GM12878 (cell line): ENCODE results near the gene PROC. TPM values are rescaled to one million over a fixed set of nuclear protein-coding genes. Genes with fewer than 3 reads are reported as not detected.

Experiments used
- ATAC-seq: fragments of 200-7000 bp; cut with Tn5 transposase; 3 replicates; pipeline ENCODE4 v1.9.1; 2020; ENCODE audit warnings: mild to moderate bottlenecking, moderate library complexity
- BruUV-seq: library from RNA; stranded (reverse); fragments of 400-500 nt; replicated peaks from 2 replicates; lab custom pipeline; 2021; lab: Mats Ljungman, UMichigan
- CTCF ChIA-PET: fragments of 300-600 bp; sonication (Branson Sonifier 250); formaldehyde crosslinking; extraction: SDS; loops from one replicate; lab custom pipeline; 2021; ENCODE audit warnings: inconsistent platforms; lab: Yijun Ruan, JAX
- POLR2A ChIA-PET: fragments of 350-600 bp; formaldehyde crosslinking; extraction: SDS; loops from one replicate; lab custom pipeline; 2021; ENCODE audit warnings: inconsistent platforms; lab: Charles Lee
- RAD21 ChIA-PET: fragments of 300-600 bp; sonication (Branson Sonifier 250); formaldehyde crosslinking; loops from one replicate; lab custom pipeline; 2023; ENCODE audit warnings: antibody characterized with exemption; ENCODE audit not compliant: unreplicated experiment; lab: Charles Lee
- SMC1A ChIA-PET: fragments of 300-600 bp; sonication (Branson Sonifier 250); formaldehyde crosslinking; loops from one replicate; lab custom pipeline; 2023; ENCODE audit not compliant: unreplicated experiment, uncharacterized antibody; lab: Charles Lee
- DNase-seq: peaks from one replicate; pipeline ENCODE4 v3.0.0-alpha.2; 2011; ENCODE audit warnings: low read depth, low spot score
- FAIRE-seq: peaks from 3 replicates; lab custom pipeline; 2011; peaks lifted over from hg19 to GRCh38; lab: Jason Lieb, UNC
- H2AFZ ChIP-seq: 2 replicates; pipeline ENCODE4 v1.6.0; 2011; ENCODE audit warnings: low read depth, low read length, control low read depth; ENCODE audit not compliant: control insufficient read depth
- H3K27ac ChIP-seq: 2 replicates; pipeline ENCODE4 v1.5.1; 2011; ENCODE audit warnings: control low read depth; ENCODE audit not compliant: control insufficient read depth, insufficient read depth
- H3K27me3 ChIP-seq, 2 experiments: replicated peaks in 1 of 2; 2 replicates each; pipeline versions ENCODE4 v1.6.0 to v1.6.1; 2011; ENCODE audit warnings: low read length in 1 of 2; ENCODE audit not compliant: control insufficient read depth in 2 of 2, insufficient read depth in 2 of 2
- H3K36me3 ChIP-seq, 2 experiments: 2 replicates each; pipeline ENCODE4 v1.5.1; 2011; ENCODE audit warnings: low read length in 1 of 2; ENCODE audit not compliant: control insufficient read depth in 2 of 2, insufficient read depth in 2 of 2
- H3K4me1 ChIP-seq: 2 replicates; pipeline ENCODE4 v1.6.1; 2011; ENCODE audit warnings: mild to moderate bottlenecking, low read length, moderate library complexity, mixed read lengths; ENCODE audit not compliant: control insufficient read depth, insufficient read depth
- H3K4me2 ChIP-seq: 2 replicates; pipeline ENCODE4 v1.6.0; 2011; ENCODE audit warnings: control low read depth; ENCODE audit not compliant: control insufficient read depth, insufficient read depth
- H3K4me3 ChIP-seq: fragments of 200-600 bp; sonication (generic); 2 replicates; pipeline ENCODE4 v1.5.1; 2016
- H3K79me2 ChIP-seq: 2 replicates; pipeline ENCODE4 v1.6.0; 2011; ENCODE audit warnings: low read length; ENCODE audit not compliant: control insufficient read depth, insufficient read depth
- H3K9ac ChIP-seq: 2 replicates; pipeline ENCODE4 v1.8.0; 2011; ENCODE audit warnings: low read length, control low read depth, mixed read lengths; ENCODE audit not compliant: control insufficient read depth, insufficient read depth
- H3K9me3 ChIP-seq: replicated peaks from 3 replicates; pipeline ENCODE4 v1.5.1; 2011; ENCODE audit warnings: mild to moderate bottlenecking, low read length; ENCODE audit not compliant: control insufficient read depth, insufficient read depth
- H4K20me1 ChIP-seq: 2 replicates; pipeline ENCODE4 v1.6.0; 2011; ENCODE audit not compliant: control insufficient read depth, insufficient read depth
- ELK1 ChIP-seq: IDR thresholded peaks from 2 replicates; pipeline ENCODE4 v1.6.1; 2012; ENCODE audit warnings: low read depth, low read length, improper control_type of control experiment
- ETV6 ChIP-seq, 2 experiments: fragments of 450-650 bp in 1 of 2; IDR thresholded peaks in 1 of 2; conservative IDR thresholded peaks in 1 of 2; 2 replicates each; pipeline ENCODE4 v1.6.1; 2014; ENCODE audit warnings: antibody characterized with exemption in 1 of 2, borderline replicate concordance in 1 of 2, low read depth in 1 of 2, mild to moderate bottlenecking in 1 of 2, moderate library complexity in 1 of 2
- HDAC6 ChIP-seq: fragments of 200-600 bp; sonication (generic); IDR thresholded peaks from one replicate; pipeline ENCODE4 v1.8.0; 2017; ENCODE audit warnings: antibody characterized with exemption; ENCODE audit not compliant: unreplicated experiment
- IKZF1 ChIP-seq: fragments of 450-650 bp; conservative IDR thresholded peaks from 2 replicates; pipeline ENCODE4 v1.6.1; 2017; ENCODE audit warnings: antibody characterized with exemption, mild to moderate bottlenecking
- MYB ChIP-seq: fragments of 150-350 bp; IDR thresholded peaks from 2 replicates; pipeline ENCODE4 v1.6.1; 2014; ENCODE audit warnings: mild to moderate bottlenecking, low read depth, low read length, borderline replicate concordance
- NR2C2 ChIP-seq: IDR thresholded peaks from 2 replicates; pipeline ENCODE4 v1.6.1; 2011; ENCODE audit warnings: borderline replicate concordance, low read depth; ENCODE audit not compliant: control insufficient read depth, insufficient read length
- SMARCA5 ChIP-seq: fragments of 450-650 bp; IDR thresholded peaks from 2 replicates; pipeline ENCODE4 v1.6.1; 2017; ENCODE audit warnings: mild to moderate bottlenecking
- WGBS: methylation state at CpG from one replicate; pipeline ENCODE4 v1.1.6; 2016; ENCODE audit warnings: low lambda C conversion rate; ENCODE audit not compliant: insufficient replicate concordance, insufficient coverage; ENCODE audit errors: missing lambda C conversion rate; 5-methylcytosine and 5-hydroxymethylcytosine counted together
- in situ Hi-C: fragments of 300-500 bp; cut with MboI; formaldehyde crosslinking; loops from 9 replicates; pipeline ENCODE4 v1.14.3; 2018; ENCODE audit warnings: mixed read lengths
- intact Hi-C: fragments of 100-400 bp; cut with micrococcal nuclease; formaldehyde crosslinking; loops from one replicate; pipeline ENCODE4 v1.14.2; 2022; ENCODE audit not compliant: unreplicated experiment
- polyA plus RNA-seq, 11 experiments: library from polyadenylated mRNA; depleted of rRNA in 4 of 11; unstranded in 6 of 11; stranded (reverse) in 5 of 11; fragments of >200 nt; fragmentation: Nextera tagmentation in 4 of 11; fragmentation: Illumina TruSeq in 1 of 11; extraction: Ambion mirVana in 4 of 11; extraction: Trizol in 1 of 11; gene quantifications; 1 replicate in 1 of 11; 2 replicates in 10 of 11; pipeline versions ENCODE4 v1.2.1 to v1.2.3, GENCODE V29; 2011 to 2016; ENCODE audit warnings: inconsistent platforms in 2 of 11, missing spikeins in 2 of 11, low read depth in 1 of 11
- total RNA-seq, 4 experiments: library from RNA; depleted of rRNA in 3 of 4; stranded (reverse); fragments of >200 nt in 3 of 4; fragmentation: Illumina TruSeq in 1 of 4; extraction: Trizol in 1 of 4; gene quantifications; 2 replicates each; pipeline versions ENCODE4 v1.2.1 to v1.2.3, GENCODE V29; 2013 to 2021
- TF ChIP-seq, protein P1 (sequence below): fragments of 450-650 bp; IDR thresholded peaks from 2 replicates; pipeline ENCODE4 v1.6.1; 2017; ENCODE audit warnings: low read depth, mild to moderate bottlenecking, moderate library complexity

Gene PROC
- total and polyA plus RNA-seq, 10 of the 15 experiments (the other 5 are each of a cell fraction or from before 2014, with no cell fraction given): not detected

- POLR2A ChIA-PET: no interaction called here
- DNase-seq (no peak), FAIRE-seq (no peak), ATAC-seq (no peak)
- Histone ChIP-seq H4K20me1 (no peaks in the 10 kb centered on the region), H2AFZ (no peak overlapping the region), H3K9ac (no peak overlapping the region), H3K79me2 (no peaks in the 10 kb centered on the region), H3K36me3 (no peaks in the 10 kb centered on the region), H3K27me3 (peaks cover 2 to 4% of the 10 kb centered on the region in 2 experiments; a peak in 3 of 4 replicates), H3K27ac (no peak overlapping the region), H3K4me2 (no peak overlapping the region), H3K4me1 (no peaks in the 10 kb centered on the region), H3K9me3 (no peaks in the 10 kb centered on the region), H3K4me3 (no peak overlapping the region)
- CTCF ChIA-PET: no interaction called here
- TF ChIP-seq, protein P1, sequence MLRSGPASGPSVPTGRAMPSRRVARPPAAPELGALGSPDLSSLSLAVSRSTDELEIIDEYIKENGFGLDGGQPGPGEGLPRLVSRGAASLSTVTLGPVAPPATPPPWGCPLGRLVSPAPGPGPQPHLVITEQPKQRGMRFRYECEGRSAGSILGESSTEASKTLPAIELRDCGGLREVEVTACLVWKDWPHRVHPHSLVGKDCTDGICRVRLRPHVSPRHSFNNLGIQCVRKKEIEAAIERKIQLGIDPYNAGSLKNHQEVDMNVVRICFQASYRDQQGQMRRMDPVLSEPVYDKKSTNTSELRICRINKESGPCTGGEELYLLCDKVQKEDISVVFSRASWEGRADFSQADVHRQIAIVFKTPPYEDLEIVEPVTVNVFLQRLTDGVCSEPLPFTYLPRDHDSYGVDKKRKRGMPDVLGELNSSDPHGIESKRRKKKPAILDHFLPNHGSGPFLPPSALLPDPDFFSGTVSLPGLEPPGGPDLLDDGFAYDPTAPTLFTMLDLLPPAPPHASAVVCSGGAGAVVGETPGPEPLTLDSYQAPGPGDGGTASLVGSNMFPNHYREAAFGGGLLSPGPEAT: no peak
- TF ChIP-seq NR2C2 (no peak), SMARCA5 (no peak), ETV6 (conservative IDR thresholded peaks at IDR 0.05 in 1 of 2, IDR thresholded peaks at IDR 0.05 in 1 of 2; ENCODE audit: borderline replicate concordance in 1 of 2, low read depth in 1 of 2) (no peak), MYB (no peak), ELK1 (no peak), IKZF1 (no peak), HDAC6 (no peak)
- RAD21 ChIA-PET: no interaction called here
- intact Hi-C loops (no loop called here), in situ Hi-C loops (no loop called here)
- WGBS: 40% methylated on average over 7 of the region's 7 CpGs
- SMC1A ChIA-PET: no interaction called here
- BruUV-seq: no TSS peak
Observed at GRCh38 chr2:127427376-127428056, 9.3 kb downstream of the PROC start.
